ENCODE results near the gene TNRC6B.

- TF ChIP-seq CTCF (IDR thresholded peaks at IDR 0.05; ENCODE audit: low read length) = no peak
- TF ChIP-seq EZH2 (optimal IDR thresholded peaks at IDR 0.05; ENCODE audit: low read depth, low read length) = no peak
These were observed 72.9 kb downstream of the TNRC6B start for GRCh38 chr22:40250608-40251007.
